D721Med (cell line): ENCODE measurements around the gene CHCHD6.

Experiments
- DNase-seq: peaks from one replicate; pipeline ENCODE4 v3.0.0; 2011; ENCODE audit warnings: low spot score; ENCODE audit not compliant: insufficient read length
- FAIRE-seq: peaks from 2 replicates; lab custom pipeline; 2011; peaks lifted over from hg19 to GRCh38; lab: Jason Lieb, UNC
- CTCF ChIP-seq: IDR thresholded peaks from 2 replicates; pipeline ENCODE4 v1.5.1; 2012; ENCODE audit warnings: mild to moderate bottlenecking, control low read depth; ENCODE audit not compliant: insufficient read depth; ENCODE audit errors: missing control alignments

Gene CHCHD6

GRCh38 chr3:126713199-126713598, 9.2 kb downstream of the CHCHD6 start:
- TF ChIP-seq CTCF: no peak
- no peak for DNase-seq
- FAIRE-seq: no peak

- FAIRE-seq: no peak
- no peak for DNase-seq
- TF ChIP-seq CTCF: no peak
These were observed 10.3 kb downstream of the CHCHD6 start for GRCh38 chr3:126714276-126714900.

GRCh38 chr3:126714921-126715320, 10.9 kb downstream of the CHCHD6 start:
- no peak for DNase-seq
- no peak for TF ChIP-seq CTCF
- no peak for FAIRE-seq

GRCh38 chr3:126715432-126715831, 11.4 kb downstream of the CHCHD6 start:
- DNase-seq: no peak
- TF ChIP-seq CTCF: no peak
- FAIRE-seq: no peak

- DNase-seq (no peak), FAIRE-seq (no peak)
- TF ChIP-seq CTCF: no peak
These were observed 12.0 kb downstream of the CHCHD6 start for GRCh38 chr3:126716057-126716456.

- TF ChIP-seq CTCF: no peak
- no peak for DNase-seq
- no peak for FAIRE-seq
These were observed 14.8 kb downstream of the CHCHD6 start for GRCh38 chr3:126718561-126719445.

GRCh38 chr3:126720596-126720995, 16.6 kb downstream of the CHCHD6 start:
- DNase-seq (no peak), FAIRE-seq (no peak)
- no peak for TF ChIP-seq CTCF
